Parathyroid adenoma (tissue), 2 donors: Measurements from ENCODE around the gene OTUD6A.
A peak's percentile ranks its signal among the peaks of the same experiment; 100 is the strongest.

Source experiments
- H2AFZ ChIP-seq: fragments of 300-600 bp; sonication (generic); one replicate; pipeline ENCODE4 v1.7.0; 2017; ENCODE audit warnings: antibody characterized with exemption, mild to moderate bottlenecking
- H3K27ac ChIP-seq: fragments of 300-600 bp; sonication (generic); one replicate; pipeline ENCODE4 v1.7.0; 2017
- H3K27me3 ChIP-seq: fragments of 300-600 bp; sonication (generic); one replicate; pipeline ENCODE4 v1.7.0; 2017; ENCODE audit warnings: low read length; ENCODE audit not compliant: control insufficient read depth, insufficient read depth
- H3K36me3 ChIP-seq: fragments of 300-600 bp; sonication (generic); one replicate; pipeline ENCODE4 v1.7.0; 2017; ENCODE audit warnings: low read length; ENCODE audit not compliant: control insufficient read depth, insufficient read depth
- H3K4me1 ChIP-seq: fragments of 300-600 bp; sonication (generic); one replicate; pipeline ENCODE4 v1.7.0; 2017; ENCODE audit warnings: control low read depth
- H3K4me2 ChIP-seq: fragments of 300-600 bp; sonication (generic); one replicate; pipeline ENCODE4 v1.7.0; 2017; ENCODE audit warnings: low read length
- H3K4me3 ChIP-seq: fragments of 300-600 bp; sonication (generic); one replicate; pipeline ENCODE4 v1.7.0; 2017; ENCODE audit warnings: low read depth, low read length
- H3K79me2 ChIP-seq: fragments of 300-600 bp; sonication (generic); one replicate; pipeline ENCODE4 v1.7.0; 2017; ENCODE audit warnings: control low read depth
- H3K9ac ChIP-seq: fragments of 300-600 bp; sonication (generic); one replicate; pipeline ENCODE4 v1.7.0; 2017; ENCODE audit warnings: mild to moderate bottlenecking
- H3K9me3 ChIP-seq: fragments of 300-600 bp; sonication (generic); one replicate; pipeline ENCODE4 v1.7.0; 2017; ENCODE audit warnings: low read length; ENCODE audit not compliant: control insufficient read depth
- CTCF ChIP-seq: fragments of 300-600 bp; sonication (generic); IDR thresholded peaks from one replicate; pipeline ENCODE4 v1.7.0; 2017; ENCODE audit warnings: antibody characterized with exemption, mild to moderate bottlenecking
- donor health status: primary hyperparathyroidism.

Gene OTUD6A

GRCh38 chrX:70062076-70062475 is at the start of gene OTUD6A:
OTUD6A (plus strand) TSS chrX:70062457; CDS start chrX:70062525, 68 bp downstream.
- H3K27me3 ChIP-seq = no peaks in the 10 kb centered on the region
- H3K4me3 ChIP-seq = no peak within 1 kb of the TSS
- no peaks in the 10 kb centered on the region for H3K9me3 ChIP-seq
- TF ChIP-seq CTCF = no peak
- no peaks in the 10 kb centered on the region for H3K79me2 ChIP-seq
- no peak within 1 kb of the TSS for H3K27ac ChIP-seq
- H3K36me3 ChIP-seq = no peaks in the 10 kb centered on the region
- no peak within 1 kb of the TSS for H2AFZ ChIP-seq
- H3K4me1 ChIP-seq = no peaks in the 10 kb centered on the region
- no peak within 1 kb of the TSS for H3K9ac ChIP-seq
- H3K4me2 ChIP-seq = no peak within 1 kb of the TSS

- H2AFZ ChIP-seq = no peak overlapping the region
- no peaks in the 10 kb centered on the region for H3K9me3 ChIP-seq
- no peak overlapping the region for H3K27ac ChIP-seq
- no peak overlapping the region for H3K4me2 ChIP-seq
- no peak overlapping the region for H3K4me3 ChIP-seq
- H3K4me1 ChIP-seq = peaks cover 9% of the 10 kb centered on the region
- no peak overlapping the region for H3K9ac ChIP-seq
- H3K79me2 ChIP-seq = no peaks in the 10 kb centered on the region
- TF ChIP-seq CTCF = no peak
- no peaks in the 10 kb centered on the region for H3K36me3 ChIP-seq
- no peaks in the 10 kb centered on the region for H3K27me3 ChIP-seq
Observed at GRCh38 chrX:70012756-70013155, 49.5 kb upstream of the OTUD6A start.

GRCh38 chrX:70013466-70014381 is 48.5 kb upstream of the OTUD6A start:
- no peaks in the 10 kb centered on the region for H3K9me3 ChIP-seq
- H3K36me3 ChIP-seq = no peaks in the 10 kb centered on the region
- no peaks in the 10 kb centered on the region for H3K27me3 ChIP-seq
- peak overlapping the region; percentile 13 for H3K4me2 ChIP-seq
- TF ChIP-seq CTCF = no peak
- no peaks in the 10 kb centered on the region for H3K79me2 ChIP-seq
- peak overlapping the region; percentile 53 for H3K27ac ChIP-seq
- peaks cover 9% of the 10 kb centered on the region for H3K4me1 ChIP-seq
- H3K4me3 ChIP-seq = no peak overlapping the region
- H3K9ac ChIP-seq = no peak overlapping the region
- no peak overlapping the region for H2AFZ ChIP-seq

GRCh38 chrX:70016513-70016912 is 45.7 kb upstream of the OTUD6A start:
- no peak overlapping the region for H3K4me2 ChIP-seq
- no peaks in the 10 kb centered on the region for H3K79me2 ChIP-seq
- H3K4me1 ChIP-seq = peaks cover 9% of the 10 kb centered on the region
- no peaks in the 10 kb centered on the region for H3K36me3 ChIP-seq
- H2AFZ ChIP-seq = no peak overlapping the region
- H3K27ac ChIP-seq = no peak overlapping the region
- no peak overlapping the region for H3K9ac ChIP-seq
- H3K27me3 ChIP-seq = no peaks in the 10 kb centered on the region
- H3K4me3 ChIP-seq = no peak overlapping the region
- no peak for TF ChIP-seq CTCF
- H3K9me3 ChIP-seq = no peaks in the 10 kb centered on the region

GRCh38 chrX:70022616-70023015 is 39.6 kb upstream of the OTUD6A start:
- no peak overlapping the region for H2AFZ ChIP-seq
- no peaks in the 10 kb centered on the region for H3K4me1 ChIP-seq
- H3K9ac ChIP-seq = no peak overlapping the region
- H3K79me2 ChIP-seq = no peaks in the 10 kb centered on the region
- H3K9me3 ChIP-seq = no peaks in the 10 kb centered on the region
- no peak overlapping the region for H3K4me2 ChIP-seq
- no peaks in the 10 kb centered on the region for H3K36me3 ChIP-seq
- no peak for TF ChIP-seq CTCF
- no peak overlapping the region for H3K27ac ChIP-seq
- no peaks in the 10 kb centered on the region for H3K27me3 ChIP-seq
- H3K4me3 ChIP-seq = no peak overlapping the region
